K562 (cell line): ENCODE results near the gene FYB2. TPM values are rescaled to one million over a fixed set of nuclear protein-coding genes. Genes with fewer than 3 reads are reported as not detected.
A peak's percentile ranks its signal among the peaks of the same experiment; 100 is the strongest.

Source experiments
- ARID2 ChIP-seq: fragments of 450-650 bp; IDR thresholded peaks from 2 replicates; pipeline ENCODE4 v1.6.1; 2017; ENCODE audit warnings: antibody characterized with exemption, mild to moderate bottlenecking
- CREB3L1 ChIP-seq: fragments of 450-650 bp; IDR thresholded peaks from 2 replicates; pipeline ENCODE4 v1.6.1; 2014; ENCODE audit warnings: low read depth, mild to moderate bottlenecking, moderate library complexity, borderline replicate concordance
- CTCF ChIP-seq, 3 experiments: IDR thresholded peaks in 2 of 3; conservative IDR thresholded peaks in 1 of 3; 2 replicates each; pipeline ENCODE4 v1.5.1; 2011 to 2012; ENCODE audit warnings: low read length in 3 of 3, mild to moderate bottlenecking in 3 of 3, control low read depth in 2 of 3, improper control_type of control experiment in 1 of 3, inconsistent platforms in 1 of 3, low read depth in 1 of 3, mixed read lengths in 1 of 3, moderate library complexity in 1 of 3; ENCODE audit not compliant: insufficient read depth in 2 of 3
- FOXJ3 ChIP-seq: sonication (generic); formaldehyde crosslinking; IDR thresholded peaks from 2 replicates; pipeline ENCODE4 v1.4.0; 2020; ENCODE audit warnings: mild to moderate bottlenecking, missing genetic modification reagents
- HMBOX1 ChIP-seq: sonication (generic); IDR thresholded peaks from 2 replicates; pipeline ENCODE4 v1.6.1; 2016
- ID3 ChIP-seq, 2 experiments: fragments of 250-450 bp in 1 of 2; fragments of 450-650 bp in 1 of 2; sonication (Bioruptor Pico) in 1 of 2; IDR thresholded peaks; 2 replicates each; pipeline versions ENCODE4 v1.6.1 to v1.8.0; 2016 to 2021; ENCODE audit warnings: mild to moderate bottlenecking in 2 of 2, moderate library complexity in 2 of 2, missing compliant biosample characterization in 1 of 2, missing genetic modification characterization in 1 of 2
- JUND ChIP-seq, 2 experiments: IDR thresholded peaks; 2 replicates in 1 of 2; 3 replicates in 1 of 2; pipeline ENCODE4 v1.6.1; 2011; ENCODE audit warnings: borderline replicate concordance in 2 of 2, low read depth in 2 of 2, low read length in 2 of 2, improper control_type of control experiment in 1 of 2, missing biosample characterization in 1 of 2, missing genetic modification characterization in 1 of 2, missing genetic modification reagents in 1 of 2
- MEF2D ChIP-seq: conservative IDR thresholded peaks from 2 replicates; pipeline ENCODE4 v1.6.1; 2016; ENCODE audit warnings: low read depth, missing genetic modification characterization, missing compliant biosample characterization
- MIER1 ChIP-seq: fragments of 450-650 bp; IDR thresholded peaks from 2 replicates; pipeline ENCODE4 v1.6.1; 2016; ENCODE audit warnings: antibody characterized with exemption, mild to moderate bottlenecking, low read depth
- MTA1 ChIP-seq: fragments of 450-650 bp; IDR thresholded peaks from 2 replicates; pipeline ENCODE4 v1.6.1; 2017; ENCODE audit warnings: borderline replicate concordance
- PATZ1 ChIP-seq: fragments of 250-450 bp; sonication (Bioruptor Pico); IDR thresholded peaks from 2 replicates; pipeline ENCODE4 v1.5.0; 2020; ENCODE audit warnings: mild to moderate bottlenecking, borderline replicate concordance
- POLR2G ChIP-seq: fragments of 200-400 bp; formaldehyde crosslinking; IDR thresholded peaks from 2 replicates; pipeline ENCODE4 v1.6.1; 2017; ENCODE audit warnings: low read depth, mild to moderate bottlenecking, antibody characterized with exemption, low read length, moderate library complexity
- RFX1 ChIP-seq: fragments of 450-650 bp; IDR thresholded peaks from 2 replicates; pipeline ENCODE4 v1.6.1; 2016; ENCODE audit warnings: mild to moderate bottlenecking, moderate library complexity
- SIN3B ChIP-seq: fragments of 450-650 bp; IDR thresholded peaks from 2 replicates; pipeline ENCODE4 v1.6.1; 2017; ENCODE audit warnings: low read depth, mild to moderate bottlenecking, moderate library complexity
- SMAD4 ChIP-seq: fragments of 250-450 bp; sonication (Bioruptor Pico); conservative IDR thresholded peaks from 2 replicates; pipeline ENCODE4 v1.8.0; 2021; ENCODE audit warnings: inconsistent platforms, mild to moderate bottlenecking, moderate library complexity
- SMC3 ChIP-seq: conservative IDR thresholded peaks from 2 replicates; pipeline ENCODE4 v1.6.1; 2011; ENCODE audit warnings: low read depth, low read length, improper control_type of control experiment; ENCODE audit not compliant: insufficient read depth
- SP2 ChIP-seq: IDR thresholded peaks from 2 replicates; pipeline ENCODE4 v1.6.1; 2011; ENCODE audit warnings: mild to moderate bottlenecking, low read depth, low read length, moderate library complexity; ENCODE audit not compliant: poor library complexity, severe bottlenecking; ENCODE audit errors: extremely low read depth
- ZNF282 ChIP-seq: sonication (generic); formaldehyde crosslinking; IDR thresholded peaks from 2 replicates; pipeline ENCODE4 v1.8.1; 2023; ENCODE audit warnings: missing genetic modification reagents
- ZNF589 ChIP-seq: fragments of 200-800 bp; sonication (Bioruptor generic); IDR thresholded peaks from 2 replicates; pipeline ENCODE4 v1.6.1; 2016; ENCODE audit warnings: low read depth, missing genetic modification characterization, missing compliant biosample characterization
- polyA plus RNA-seq, 8 experiments: library from polyadenylated mRNA; depleted of rRNA in 4 of 8; stranded (reverse) in 5 of 8; unstranded in 3 of 8; fragments of >200 nt; fragmentation: Nextera tagmentation in 2 of 8; fragmentation: Illumina TruSeq in 1 of 8; extraction: Ambion mirVana in 2 of 8; extraction: Trizol in 1 of 8; gene quantifications; 2 replicates each; pipeline versions ENCODE4 v1.2.1 to v1.2.3, GENCODE V29; 2011 to 2014; ENCODE audit warnings: inconsistent platforms in 1 of 8, missing spikeins in 1 of 8
- total RNA-seq, 7 experiments: library from RNA; depleted of rRNA in 6 of 7; stranded (reverse); fragments of >200 nt in 6 of 7; fragmentation: Illumina TruSeq in 2 of 7; extraction: Trizol in 2 of 7; gene quantifications; 2 replicates each; pipeline versions ENCODE4 v1.2.1 to v1.2.3, GENCODE V29; 2011 to 2021; ENCODE audit warnings: low replicate concordance in 1 of 7

FYB2 gene
- total and polyA plus RNA-seq, 9 of the 15 experiments (the other 6 are each of a cell fraction or from before 2014, with no cell fraction given) = not detected

- no peak for TF ChIP-seq MTA1
- peak; percentile 84 to 93 (median 86) for TF ChIP-seq CTCF (IDR thresholded peaks at IDR 0.05 in 2 of 3, conservative IDR thresholded peaks at IDR 0.05 in 1 of 3; ENCODE audit: insufficient read depth in 2 of 3, low read depth in 1 of 3, low read length in 3 of 3)
- TF ChIP-seq SMC3 = peak; percentile 93
- no peak for TF ChIP-seq JUND (IDR thresholded peaks at IDR 0.05; ENCODE audit: borderline replicate concordance, low read depth, low read length)
- TF ChIP-seq JUND (tag; IDR thresholded peaks at IDR 0.05; ENCODE audit: borderline replicate concordance, low read depth, low read length) = no peak
- no peak for TF ChIP-seq ID3 (CRISPR knock-in tag; IDR thresholded peaks at IDR 0.05)
- TF ChIP-seq ID3 (tag; IDR thresholded peaks at IDR 0.05) = no peak
- TF ChIP-seq FOXJ3 (CRISPR knock-in tag) = no peak
- TF ChIP-seq SMAD4 (CRISPR knock-in tag) = no peak
- TF ChIP-seq SP2 = no peak
- TF ChIP-seq MEF2D (tag) = peak; percentile 86
- TF ChIP-seq ZNF282 (CRISPR knock-in tag) = no peak
- TF ChIP-seq RFX1 = no peak
- no peak for TF ChIP-seq SIN3B
- TF ChIP-seq ARID2 = 0 out of 2 replicates have a peak, but pooled peaks have one; percentile 29
- TF ChIP-seq PATZ1 (CRISPR knock-in tag) = no peak
- no peak for TF ChIP-seq ZNF589 (CRISPR knock-in tag)
- TF ChIP-seq POLR2G = no peak
- TF ChIP-seq MIER1 = no peak
- TF ChIP-seq HMBOX1 = no peak
- TF ChIP-seq CREB3L1 = no peak
Observed at GRCh38 chr1:56831871-56832693, 12.9 kb upstream of the FYB2 start (continued).
